NCI-H774 (cell line): ENCODE results near the gene PRKAG2.

ENCODE experiments used
- DNase-seq: peaks from one replicate; lab custom pipeline; 2025; lab: John Stamatoyannopoulos, UW

The PRKAG2 gene

DNA sequence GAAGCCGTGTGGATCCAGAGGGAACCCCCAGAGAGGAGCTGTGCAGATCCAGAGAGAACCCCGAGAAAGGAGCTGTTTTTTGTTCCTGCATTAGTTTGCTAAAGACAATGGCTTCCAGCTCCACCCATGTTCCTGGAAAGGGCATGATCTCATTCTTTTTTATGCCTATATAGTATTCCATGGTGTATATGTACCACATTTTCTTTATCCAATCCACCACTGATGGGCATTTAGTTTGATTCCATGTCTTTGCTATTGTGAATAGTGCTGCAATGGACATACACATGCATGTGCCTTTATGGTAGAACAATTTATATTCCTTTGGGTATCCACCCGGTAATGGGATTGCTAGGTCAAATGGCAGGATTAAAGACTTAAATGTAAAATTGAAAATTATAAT, 261.9 kb downstream of the PRKAG2 start:
- DNase-seq: no peak

- DNase-seq: no peak
Measured at GRCh38 chr7:151614019-151614418, 262.9 kb downstream of the PRKAG2 start.

DNA sequence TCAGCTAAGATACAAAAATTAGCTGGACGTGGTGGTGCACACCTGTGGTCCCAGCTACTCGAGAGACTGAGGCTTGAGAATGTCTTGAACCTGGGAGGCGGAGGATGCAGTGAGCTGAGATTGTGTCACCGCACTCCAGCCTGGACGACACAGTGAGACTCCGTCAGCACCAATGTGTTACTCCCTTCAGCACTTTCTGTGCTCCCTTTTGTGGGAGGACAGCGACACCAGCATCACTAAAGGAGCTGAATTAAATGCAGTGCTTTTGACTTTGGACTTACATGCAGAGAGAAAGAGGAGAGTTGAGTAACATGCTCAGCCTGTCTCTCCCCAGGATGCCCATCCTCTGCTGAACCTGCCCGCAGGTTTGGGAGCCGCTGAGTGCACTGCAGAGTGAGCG, 265.0 kb downstream of the PRKAG2 start:
- no peak for DNase-seq

- no peak for DNase-seq
Measured at GRCh38 chr7:151611041-151611440, 265.9 kb downstream of the PRKAG2 start.

DNA sequence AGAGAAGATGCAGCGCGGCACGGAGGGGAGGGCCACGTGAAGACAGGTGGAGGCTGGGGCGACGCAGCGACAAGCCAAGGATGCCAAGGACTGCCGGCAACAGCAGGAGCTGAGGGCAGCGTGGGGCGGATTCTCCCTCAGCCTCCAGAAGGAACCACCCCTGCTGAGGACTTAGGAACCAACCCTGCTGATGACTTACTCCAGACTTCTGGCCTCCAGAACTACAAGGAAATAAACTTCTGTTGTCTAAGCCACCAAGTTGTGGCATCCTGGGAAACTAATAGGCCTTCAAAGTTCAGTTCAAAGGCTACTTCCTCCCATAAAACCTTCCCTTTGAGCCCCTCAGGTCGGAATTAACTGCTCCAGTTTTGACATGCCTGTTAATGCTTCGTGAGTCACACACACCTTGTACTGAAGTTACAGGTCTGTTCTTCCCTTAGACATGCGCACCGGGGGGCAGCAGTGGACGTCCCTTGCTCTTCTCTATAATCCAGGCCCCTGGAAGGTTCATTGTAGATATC, 268.8 kb downstream of the PRKAG2 start:
- DNase-seq: no peak

DNA sequence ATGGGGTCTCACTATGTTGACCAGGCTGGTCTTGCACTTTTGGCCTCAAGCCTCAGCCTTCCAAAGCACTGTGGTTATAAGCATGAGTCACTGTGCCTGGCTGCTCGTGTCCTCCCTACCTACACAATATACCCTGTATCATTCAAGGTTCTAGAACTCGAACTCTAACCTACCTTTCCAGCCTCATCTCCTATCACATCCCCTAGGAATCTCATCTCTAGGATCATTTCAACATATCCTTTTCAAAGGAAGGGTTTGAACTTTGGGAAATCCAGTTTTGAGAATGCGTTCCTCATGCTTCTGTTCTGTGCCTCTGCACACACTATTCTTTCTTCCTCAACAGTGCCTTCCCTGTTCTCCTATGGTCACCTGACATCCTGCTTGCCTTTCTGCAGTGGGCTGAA, 269.4 kb downstream of the PRKAG2 start:
- no peak for DNase-seq

DNA sequence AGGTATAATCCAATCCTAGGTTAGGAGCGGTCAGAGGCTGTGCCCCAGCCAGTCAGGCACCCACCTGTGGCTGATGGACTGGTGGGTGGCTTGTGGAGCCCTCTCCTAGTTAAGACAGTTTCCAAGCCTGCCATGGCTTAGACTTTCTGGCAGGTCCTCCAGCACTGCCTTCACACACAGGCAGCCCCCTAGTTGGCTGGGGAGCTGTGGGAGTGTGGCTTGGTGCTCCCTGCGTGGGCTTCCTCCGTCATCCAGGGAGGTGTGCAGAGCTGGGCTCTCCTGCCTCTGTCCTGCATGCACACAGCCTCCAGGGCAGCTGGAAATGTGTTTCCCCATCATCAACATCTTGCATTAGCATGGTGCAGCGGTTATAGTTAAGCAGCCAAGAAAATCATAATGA, 273.0 kb downstream of the PRKAG2 start:
- DNase-seq: no peak

GRCh38 chr7:151601521-151602305, 275.2 kb downstream of the PRKAG2 start:
- DNase-seq: no peak

GRCh38 chr7:151600331-151600730, 276.6 kb downstream of the PRKAG2 start:
- DNase-seq: no peak

GRCh38 chr7:151599401-151600227, 277.3 kb downstream of the PRKAG2 start:
- DNase-seq: no peak

DNA sequence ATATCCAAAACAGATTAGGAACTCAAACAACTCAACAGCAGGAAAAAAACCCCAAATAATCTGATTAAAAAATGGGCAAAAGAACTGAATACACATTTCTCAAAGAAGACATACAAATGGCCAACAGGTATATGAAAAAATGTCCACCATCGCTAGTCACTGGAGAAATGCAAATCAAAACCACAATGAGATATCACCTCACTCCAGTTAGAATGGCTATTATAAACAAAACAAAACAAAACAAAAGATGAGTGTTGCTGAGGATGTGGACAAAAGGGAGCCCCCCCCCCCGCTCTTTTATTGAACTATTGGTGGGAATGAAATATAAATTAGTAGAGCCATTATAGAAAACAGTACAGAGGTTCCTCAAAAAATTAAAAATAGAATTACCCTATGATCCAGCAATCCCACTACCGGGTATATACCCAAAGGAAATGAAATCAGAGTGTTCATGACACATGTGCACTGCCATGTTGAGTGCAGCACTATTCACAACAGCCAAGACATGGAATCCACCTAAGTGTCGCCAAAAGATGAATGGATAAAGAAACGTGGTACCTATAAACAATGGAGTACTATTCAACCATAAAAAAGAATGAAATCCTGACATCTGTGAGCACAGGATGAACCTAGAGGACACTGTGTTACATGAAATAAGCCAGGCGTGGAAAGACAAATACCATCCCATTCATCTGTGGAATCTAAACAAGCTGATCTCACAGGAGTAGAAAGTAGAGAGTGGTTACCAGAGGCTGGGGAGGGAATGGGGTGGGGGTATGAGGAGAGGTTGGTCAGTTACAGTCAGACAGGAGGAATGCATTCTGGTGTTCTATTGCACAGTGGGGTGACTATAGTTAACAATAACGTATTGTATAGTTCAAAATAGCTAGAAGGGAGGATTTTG, 279.1 kb downstream of the PRKAG2 start:
- DNase-seq: no peak

DNA sequence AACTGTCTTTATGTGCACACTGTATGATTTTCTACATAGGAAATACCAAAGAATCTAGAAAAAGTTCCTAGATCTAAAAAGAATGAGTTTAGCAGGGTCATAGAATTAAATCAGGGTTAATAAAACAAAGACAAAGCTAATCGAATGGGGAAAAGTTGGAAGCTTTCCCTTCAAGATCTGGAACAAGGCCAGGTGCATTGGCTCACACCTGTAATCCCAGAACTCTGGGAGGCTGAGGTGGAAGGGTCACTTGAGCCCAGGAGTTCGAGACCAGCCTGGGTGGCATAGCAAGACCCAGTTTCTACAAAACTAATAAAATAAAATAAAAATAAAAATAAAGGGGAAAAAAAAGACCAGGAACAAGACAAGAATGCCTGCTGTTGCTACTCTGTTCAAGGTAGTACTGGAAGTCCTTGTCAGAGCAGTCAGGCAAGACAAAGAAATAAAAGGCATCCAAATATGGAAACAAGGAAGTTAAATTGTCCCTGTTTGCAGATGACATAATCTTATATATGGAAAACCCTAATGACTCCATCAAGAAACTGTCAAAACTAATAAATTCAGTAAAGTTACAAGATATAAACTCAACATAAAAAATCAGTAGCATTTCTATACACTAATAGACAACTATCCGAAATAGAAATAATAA, 281.1 kb downstream of the PRKAG2 start:
- no peak for DNase-seq

DNA sequence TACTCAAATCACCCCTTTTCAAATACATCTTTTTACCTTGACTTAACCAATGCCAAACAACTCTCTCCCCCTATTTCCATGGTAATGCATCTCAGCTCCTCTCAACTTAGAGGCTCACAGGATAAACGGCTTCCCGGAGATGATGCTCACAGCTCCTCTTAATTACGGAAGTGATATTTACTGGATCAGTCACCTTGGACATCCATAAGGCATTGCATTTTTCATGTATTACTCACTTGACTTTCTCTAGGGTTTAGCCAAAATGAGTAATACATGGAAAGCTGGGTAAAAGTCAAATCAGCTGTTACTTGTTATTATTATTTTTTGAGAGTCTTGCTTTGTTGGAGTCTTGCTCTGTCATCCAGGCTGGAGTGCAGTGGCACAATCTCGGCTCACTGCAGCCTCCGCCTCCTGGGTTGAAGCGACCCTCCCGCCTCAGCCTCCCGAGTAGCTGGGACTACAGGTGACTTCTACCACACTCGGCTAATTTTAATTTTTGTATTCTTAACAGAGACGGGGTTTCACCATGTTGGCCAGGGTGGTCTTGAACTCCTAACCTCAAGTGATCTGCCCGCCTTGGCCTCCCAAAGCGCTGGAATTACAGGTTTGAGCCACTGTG, 283.9 kb downstream of the PRKAG2 start:
- no peak for DNase-seq

GRCh38 chr7:151592330-151592729, 284.6 kb downstream of the PRKAG2 start:
- no peak for DNase-seq

- DNase-seq: no peak
Measured at GRCh38 chr7:151591866-151592265, 285.0 kb downstream of the PRKAG2 start.

GRCh38 chr7:151590850-151591771, 285.8 kb downstream of the PRKAG2 start:
- no peak for DNase-seq

GRCh38 chr7:151590071-151590849, 286.7 kb downstream of the PRKAG2 start:
- no peak for DNase-seq

GRCh38 chr7:151588982-151589381, 287.9 kb downstream of the PRKAG2 start:
- DNase-seq: no peak
